Neural progenitor cell (in vitro differentiated cells): Measurements from ENCODE around the gene UBXN7. TPM values are rescaled to one million over a fixed set of nuclear protein-coding genes. Genes with fewer than 3 reads are reported as not detected.
"Not testable (repeated sequence)": the region's sequence is repeated elsewhere in the genome, so short reads cannot be mapped to it uniquely, and the experiment has no call there.

Experiments
- DNase-seq: peaks from one replicate; pipeline ENCODE4 v3.0.0-alpha.2; 2016; ENCODE audit warnings: low spot score
- H2AFZ ChIP-seq: fragments of 200-600 bp; sonication (generic); replicated peaks from 2 replicates; pipeline ENCODE4 v1.6.1; 2016; ENCODE audit warnings: antibody characterized with exemption
- H3F3A ChIP-seq: fragments of 200-600 bp; sonication (generic); 2 replicates; pipeline ENCODE4 v1.6.1; 2016; ENCODE audit warnings: antibody characterized with exemption, low read depth
- H3K27ac ChIP-seq: fragments of 200-600 bp; sonication (generic); 2 replicates; pipeline ENCODE4 v1.5.1; 2016; ENCODE audit warnings: mild to moderate bottlenecking
- H3K27me3 ChIP-seq: fragments of 200-600 bp; sonication (generic); 2 replicates; pipeline ENCODE4 v1.6.1; 2016; ENCODE audit warnings: mild to moderate bottlenecking, moderate library complexity
- H3K36me3 ChIP-seq: fragments of 200-600 bp; sonication (generic); 2 replicates; pipeline ENCODE4 v1.5.1; 2016
- H3K4me1 ChIP-seq: fragments of 200-600 bp; sonication (generic); 2 replicates; pipeline ENCODE4 v1.6.1; 2016; ENCODE audit warnings: mixed run types
- H3K4me2 ChIP-seq: fragments of 200-600 bp; sonication (generic); 2 replicates; pipeline ENCODE4 v1.6.1; 2016
- H3K4me3 ChIP-seq: fragments of 200-600 bp; sonication (generic); 2 replicates; pipeline ENCODE4 v1.5.1; 2016
- H3K79me2 ChIP-seq: fragments of 200-600 bp; sonication (generic); 2 replicates; pipeline ENCODE4 v1.6.1; 2016; ENCODE audit warnings: low read depth
- H3K9ac ChIP-seq: fragments of 200-600 bp; sonication (generic); 2 replicates; pipeline ENCODE4 v1.6.1; 2016
- H3K9me3 ChIP-seq: fragments of 200-600 bp; sonication (generic); 2 replicates; pipeline ENCODE4 v1.5.1; 2016; ENCODE audit warnings: low read depth
- H4K20me1 ChIP-seq: fragments of 200-600 bp; sonication (generic); 2 replicates; pipeline ENCODE4 v1.6.1; 2016; ENCODE audit warnings: low read depth
- H3K27ac Mint-ChIP-seq: 3 replicates; pipeline ENCODE4 v1.8.0; 2021; ENCODE audit warnings: mixed read lengths
- H3K27me3 Mint-ChIP-seq: 2 replicates; pipeline ENCODE4 v1.8.0; 2022; ENCODE audit warnings: low read depth, mild to moderate bottlenecking, inconsistent platforms, moderate library complexity, mixed read lengths; ENCODE audit not compliant: insufficient read depth
- H3K36me3 Mint-ChIP-seq: 3 replicates; pipeline ENCODE4 v1.8.0; 2021; ENCODE audit warnings: mixed read lengths
- H3K4me1 Mint-ChIP-seq: 3 replicates; pipeline ENCODE4 v1.8.0; 2021; ENCODE audit warnings: mixed read lengths
- H3K4me3 Mint-ChIP-seq: 3 replicates; pipeline ENCODE4 v1.8.0; 2021; ENCODE audit warnings: mild to moderate bottlenecking, moderate library complexity, mixed read lengths
- H3K9me3 Mint-ChIP-seq: 3 replicates; pipeline ENCODE4 v1.8.0; 2020; ENCODE audit warnings: mixed read lengths
- EZH2 ChIP-seq: fragments of 200-600 bp; sonication (generic); IDR thresholded peaks from 2 replicates; pipeline ENCODE4 v1.6.1; 2017; ENCODE audit warnings: antibody characterized with exemption, mild to moderate bottlenecking, moderate library complexity
- EZH2phosphoT487 ChIP-seq: fragments of 200-600 bp; sonication (generic); IDR thresholded peaks from 2 replicates; pipeline ENCODE4 v1.6.1; 2017; ENCODE audit warnings: antibody characterized with exemption
- total RNA-seq: library from RNA; depleted of rRNA; stranded (reverse); fragments of >200 nt; gene quantifications from 2 replicates; pipeline ENCODE4 v1.2.3, GENCODE V29; 2015; ENCODE audit warnings: low replicate concordance
- TF ChIP-seq, protein P1 (sequence below): fragments of 200-600 bp; sonication (generic); IDR thresholded peaks from 2 replicates; pipeline ENCODE4 v1.5.1; 2017; ENCODE audit warnings: antibody characterized with exemption, mild to moderate bottlenecking

The UBXN7 gene
- total RNA-seq, 1 donor from 2014 or later, result 68.7 TPM

DNA sequence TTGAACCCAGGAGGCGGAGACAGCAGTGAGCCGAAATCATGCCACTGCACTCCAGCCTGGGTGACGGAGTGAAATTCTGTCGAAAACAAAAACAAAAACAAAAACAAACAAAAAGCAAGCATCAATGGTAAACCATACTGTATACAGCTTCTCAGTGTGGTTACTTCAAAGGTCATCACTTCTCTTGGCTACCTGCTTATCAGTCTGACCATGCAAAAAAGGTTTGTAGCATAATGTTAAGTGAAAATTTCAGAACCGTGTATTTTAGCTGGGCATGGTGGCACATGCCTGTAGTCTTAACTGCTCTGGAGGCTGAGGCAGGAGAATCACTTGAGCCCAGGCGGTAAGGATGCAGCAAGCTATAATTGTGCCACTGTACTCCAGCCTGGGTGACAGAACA, 4.2 kb downstream of the UBXN7 start:
- DNase-seq, result no peak
- Histone ChIP-seq H2AFZ (no peak overlapping the region), H3K27me3 (no peaks in the 10 kb centered on the region), H3F3A (peaks cover 10% of the 10 kb centered on the region), H3K9me3 (no peaks in the 10 kb centered on the region), H3K27ac (no peak overlapping the region), H3K4me3 (no peak overlapping the region), H3K9ac (no peak overlapping the region), H3K36me3 (peaks cover 5% of the 10 kb centered on the region), H3K4me2 (no peak overlapping the region), H4K20me1 (peaks cover 79% of the 10 kb centered on the region), H3K4me1 (peaks cover 8% of the 10 kb centered on the region), H3K79me2 (peaks cover 92% of the 10 kb centered on the region)
- peaks cover 7% of the 10 kb centered on the region for H3K27me3 Mint-ChIP-seq
- H3K4me1 Mint-ChIP-seq, result peaks cover 13% of the 10 kb centered on the region
- TF ChIP-seq, protein P1, sequence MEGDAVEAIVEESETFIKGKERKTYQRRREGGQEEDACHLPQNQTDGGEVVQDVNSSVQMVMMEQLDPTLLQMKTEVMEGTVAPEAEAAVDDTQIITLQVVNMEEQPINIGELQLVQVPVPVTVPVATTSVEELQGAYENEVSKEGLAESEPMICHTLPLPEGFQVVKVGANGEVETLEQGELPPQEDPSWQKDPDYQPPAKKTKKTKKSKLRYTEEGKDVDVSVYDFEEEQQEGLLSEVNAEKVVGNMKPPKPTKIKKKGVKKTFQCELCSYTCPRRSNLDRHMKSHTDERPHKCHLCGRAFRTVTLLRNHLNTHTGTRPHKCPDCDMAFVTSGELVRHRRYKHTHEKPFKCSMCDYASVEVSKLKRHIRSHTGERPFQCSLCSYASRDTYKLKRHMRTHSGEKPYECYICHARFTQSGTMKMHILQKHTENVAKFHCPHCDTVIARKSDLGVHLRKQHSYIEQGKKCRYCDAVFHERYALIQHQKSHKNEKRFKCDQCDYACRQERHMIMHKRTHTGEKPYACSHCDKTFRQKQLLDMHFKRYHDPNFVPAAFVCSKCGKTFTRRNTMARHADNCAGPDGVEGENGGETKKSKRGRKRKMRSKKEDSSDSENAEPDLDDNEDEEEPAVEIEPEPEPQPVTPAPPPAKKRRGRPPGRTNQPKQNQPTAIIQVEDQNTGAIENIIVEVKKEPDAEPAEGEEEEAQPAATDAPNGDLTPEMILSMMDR, result no peak
- peaks cover 22% of the 10 kb centered on the region for H3K36me3 Mint-ChIP-seq
- H3K9me3 Mint-ChIP-seq, result no peaks in the 10 kb centered on the region
- H3K4me3 Mint-ChIP-seq, result no peak overlapping the region
- H3K27ac Mint-ChIP-seq, result no peak overlapping the region

DNA sequence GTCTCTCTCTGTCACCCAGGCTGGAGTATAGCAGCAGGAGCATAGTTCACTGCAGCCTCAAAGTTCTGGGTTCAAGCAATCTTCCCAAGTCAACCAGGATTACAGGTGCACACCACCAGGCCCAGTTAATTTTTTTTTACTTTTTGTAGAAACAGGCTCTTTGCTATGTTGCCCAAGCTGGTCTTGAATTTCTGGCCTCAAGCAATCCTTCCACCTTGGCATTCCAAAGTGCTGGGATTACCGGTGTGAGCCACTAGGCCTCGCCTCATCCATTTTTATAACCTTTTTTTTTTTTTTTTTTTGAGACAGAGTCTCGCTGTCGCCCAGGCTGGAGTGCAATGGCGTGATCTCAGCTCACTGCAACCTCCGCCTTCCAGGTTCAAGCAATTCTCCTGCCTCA, 7.8 kb downstream of the UBXN7 start:
- H3K4me1 Mint-ChIP-seq, H3K4me1 ChIP-seq, H2AFZ ChIP-seq, H3K27ac ChIP-seq, H3K36me3 ChIP-seq, H3K9ac ChIP-seq, H3K4me2 ChIP-seq, H3K27ac Mint-ChIP-seq, H3K4me3 Mint-ChIP-seq, H3K27me3 Mint-ChIP-seq, H3K9me3 ChIP-seq, H3K4me3 ChIP-seq, H3K27me3 ChIP-seq, H3F3A ChIP-seq, DNase-seq: not testable (repeated sequence)
- Histone ChIP-seq H4K20me1 (peaks cover 97% of the 10 kb centered on the region), H3K79me2 (peaks cover 100% of the 10 kb centered on the region)
- Mint-ChIP-seq H3K9me3 (peaks cover 14% of the 10 kb centered on the region), H3K36me3 (peaks cover 34% of the 10 kb centered on the region)

DNA sequence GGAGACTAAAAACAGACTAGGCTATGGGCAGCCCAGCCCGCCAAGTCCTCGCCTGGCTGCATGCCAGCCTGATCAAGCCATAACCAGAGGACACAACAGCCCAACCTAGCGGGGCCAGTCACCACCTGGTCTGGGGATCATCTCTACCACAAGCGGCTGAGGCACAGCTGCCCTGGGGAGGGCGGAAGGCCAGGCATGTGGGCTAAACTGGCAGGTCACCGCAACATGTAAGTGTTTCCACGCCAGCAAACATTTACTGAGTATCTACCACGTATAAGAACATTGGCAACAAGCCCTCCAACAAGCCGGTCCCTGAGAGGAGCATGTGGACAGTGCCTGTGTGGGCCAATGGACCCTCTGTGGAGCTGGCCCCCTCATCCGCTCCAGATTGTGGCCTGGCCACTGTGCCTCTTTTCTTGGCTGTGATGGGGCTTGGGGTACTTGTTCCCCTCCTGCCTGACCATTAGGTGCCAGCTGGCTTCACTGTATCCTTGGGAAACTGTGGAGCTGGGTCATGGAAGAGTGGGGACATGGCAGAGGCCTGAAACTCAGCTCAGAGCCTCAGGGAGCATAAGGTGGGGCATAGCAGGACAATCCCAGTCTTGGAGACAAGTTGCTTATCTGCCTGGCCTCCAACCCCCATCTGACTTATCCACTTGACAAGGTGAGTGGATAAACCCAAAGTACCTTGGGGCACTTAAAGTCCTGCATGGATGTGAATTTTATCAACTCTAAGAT, 9.0 kb downstream of the UBXN7 start:
- H4K20me1 ChIP-seq, result peaks cover 98% of the 10 kb centered on the region
- H3K4me1 Mint-ChIP-seq, result no peaks in the 10 kb centered on the region
- no peak for DNase-seq
- H3K9me3 ChIP-seq, result no peaks in the 10 kb centered on the region
- H3K4me1 ChIP-seq, result peaks cover 6% of the 10 kb centered on the region
- no peak overlapping the region for H3K27ac Mint-ChIP-seq
- H3K27me3 Mint-ChIP-seq, result no peaks in the 10 kb centered on the region
- no peak for TF ChIP-seq EZH2phosphoT487
- TF ChIP-seq EZH2, result no peak
- TF ChIP-seq, protein P1, result no peak
- no peak overlapping the region for H3K4me3 ChIP-seq
- no peaks in the 10 kb centered on the region for H3F3A ChIP-seq
- H3K4me2 ChIP-seq, result no peak overlapping the region
- peaks cover 43% of the 10 kb centered on the region for H3K36me3 Mint-ChIP-seq
- H3K9me3 Mint-ChIP-seq, result peaks cover 22% of the 10 kb centered on the region
- H2AFZ ChIP-seq, result no peak overlapping the region
- no peaks in the 10 kb centered on the region for H3K36me3 ChIP-seq
- H3K27ac ChIP-seq, result no peak overlapping the region
- H3K27me3 ChIP-seq, result no peaks in the 10 kb centered on the region
- H3K4me3 Mint-ChIP-seq, result no peak overlapping the region
- peaks cover 100% of the 10 kb centered on the region for H3K79me2 ChIP-seq
- H3K9ac ChIP-seq, result no peak overlapping the region

DNA sequence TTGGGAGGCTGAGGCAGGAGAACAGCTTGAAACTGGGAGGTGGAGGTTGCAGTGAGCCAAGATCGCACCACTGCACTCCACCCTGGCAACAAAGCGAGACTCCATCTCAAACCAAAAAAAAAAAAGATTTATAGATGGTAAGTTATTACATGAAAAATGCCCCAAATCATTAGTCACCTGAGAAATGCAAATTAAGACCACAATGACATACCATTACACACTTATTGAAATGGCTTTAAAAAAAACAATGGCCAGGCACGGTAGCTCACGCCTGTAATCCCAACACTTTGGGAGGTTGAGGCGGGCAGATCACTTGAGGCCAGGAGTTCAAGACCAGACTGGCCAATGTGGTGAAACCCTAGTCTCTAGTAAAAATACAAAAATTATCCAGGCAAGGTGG, 10.6 kb downstream of the UBXN7 start:
- not testable (repeated sequence) for H3K9ac ChIP-seq, H3K4me2 ChIP-seq, H3K4me1 Mint-ChIP-seq, H3K27ac ChIP-seq, H2AFZ ChIP-seq, H3F3A ChIP-seq, H3K27me3 Mint-ChIP-seq, DNase-seq, H3K36me3 ChIP-seq, H3K27me3 ChIP-seq, H3K4me1 ChIP-seq, H3K4me3 ChIP-seq, H3K4me3 Mint-ChIP-seq, H3K9me3 ChIP-seq, H3K27ac Mint-ChIP-seq
- peaks cover 100% of the 10 kb centered on the region for H3K79me2 ChIP-seq
- peaks cover 96% of the 10 kb centered on the region for H4K20me1 ChIP-seq
- peaks cover 33% of the 10 kb centered on the region for H3K9me3 Mint-ChIP-seq
- H3K36me3 Mint-ChIP-seq, result peaks cover 45% of the 10 kb centered on the region
